Measurements from ENCODE around the gene BRD7.

- TF ChIP-seq POLR2A (IDR thresholded peaks at IDR 0.05; ENCODE audit: insufficient read depth in 1 of 2, low read depth in 2 of 2, low read length in 2 of 2) (no peak), MXI1 (IDR thresholded peaks at IDR 0.05; ENCODE audit: borderline replicate concordance, low read depth, low read length) (no peak), BCL6 (CRISPR knock-in tag; IDR thresholded peaks at IDR 0.05) (no peak), SRF (IDR thresholded peaks at IDR 0.05; ENCODE audit: low read depth, low read length) (no peak), ETV6 (CRISPR knock-in tag; conservative IDR thresholded peaks at IDR 0.05) (no peak), XBP1 (CRISPR knock-in tag; IDR thresholded peaks at IDR 0.05) (no peak), JUNB (CRISPR knock-in tag; IDR thresholded peaks at IDR 0.05; ENCODE audit: borderline replicate concordance) (no peak), HDAC2 (CRISPR knock-in tag; IDR thresholded peaks at IDR 0.05) (no peak)
Observed at GRCh38 chr16:50338371-50339231, 30.2 kb downstream of the BRD7 start.

Data from HepG2 (cell line).